Stimulated activated CD4-positive, alpha-beta T cell treated with anti-CD3 and anti-CD28 coated beads, Interleukin-2, amount 100 ng/mL, for 24 hours (primary cell): ENCODE measurements around the gene PRDX5.
A peak's percentile ranks its signal among the peaks of the same experiment; 100 is the strongest.

ENCODE experiments used
- DNase-seq, 2 donors: peaks; one replicate each; pipeline ENCODE4 v3.0.0-alpha.2; 2020

The PRDX5 gene

DNA sequence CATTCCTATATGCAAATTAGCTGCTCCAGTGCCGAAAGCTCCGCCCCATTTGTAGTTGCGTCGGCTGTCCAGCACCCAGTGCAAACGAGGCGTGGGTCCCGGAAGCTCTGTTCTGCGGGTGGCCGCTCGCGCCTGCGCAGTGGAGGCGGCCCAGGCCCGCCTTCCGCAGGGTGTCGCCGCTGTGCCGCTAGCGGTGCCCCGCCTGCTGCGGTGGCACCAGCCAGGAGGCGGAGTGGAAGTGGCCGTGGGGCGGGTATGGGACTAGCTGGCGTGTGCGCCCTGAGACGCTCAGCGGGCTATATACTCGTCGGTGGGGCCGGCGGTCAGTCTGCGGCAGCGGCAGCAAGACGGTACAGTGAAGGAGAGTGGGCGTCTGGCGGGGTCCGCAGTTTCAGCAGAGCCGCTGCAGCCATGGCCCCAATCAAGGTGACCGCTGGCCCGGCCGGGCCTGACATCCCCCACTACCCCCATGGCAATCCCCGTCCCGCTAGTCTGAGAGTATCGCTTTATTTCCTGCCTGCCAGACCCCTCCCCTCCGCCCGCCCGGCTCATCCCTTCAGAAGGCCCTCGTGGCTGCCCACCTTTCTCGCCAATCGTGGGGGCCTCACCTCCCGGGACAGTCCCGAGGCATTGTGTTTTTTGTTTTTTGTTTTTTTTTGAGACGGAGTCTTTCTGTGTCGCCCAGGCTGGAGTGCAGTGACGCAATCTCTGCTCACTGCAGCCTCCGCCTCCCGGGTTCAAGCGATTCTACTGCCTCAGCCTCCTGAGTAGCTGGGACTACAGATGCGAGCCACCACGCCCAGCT lies at the start of gene PRDX5:
TSS of gene PRDX5 (plus strand) at position 161 of the 805 bp plus-strand sequence. CDS start at position 256, 95 bp downstream.
- peak; percentile 93 to 95 for DNase-seq

DNA sequence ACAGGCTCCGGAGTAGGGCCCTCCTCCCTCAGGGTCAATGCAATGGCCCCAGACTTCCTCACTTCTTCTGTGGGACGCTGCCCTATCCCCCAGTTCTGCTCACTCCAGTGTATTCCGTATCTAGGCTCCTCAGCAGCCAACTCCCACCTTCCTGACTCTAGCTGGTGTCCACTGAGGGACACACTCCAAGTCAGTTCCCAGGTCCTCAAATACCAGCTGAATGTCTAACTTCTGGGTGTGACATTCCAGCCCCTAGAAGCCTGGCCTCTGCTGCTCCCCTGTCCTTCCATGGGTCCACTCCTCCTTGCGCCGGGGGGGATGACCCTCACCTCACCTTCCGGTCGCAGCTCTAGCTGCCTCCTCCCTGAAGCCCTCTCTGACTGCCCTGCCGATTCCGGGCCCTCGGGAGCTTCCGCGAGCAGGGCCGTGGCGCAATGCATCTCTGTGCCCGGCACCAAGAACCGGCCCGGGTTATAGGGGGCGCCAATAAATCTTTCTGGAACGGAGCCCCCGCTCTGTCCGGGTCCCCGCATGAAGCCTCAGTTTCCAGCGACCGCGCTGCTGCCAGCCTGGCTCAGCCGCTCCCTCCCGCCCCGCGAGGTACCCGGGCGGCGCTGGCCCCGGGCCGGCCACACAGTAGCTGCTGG lies 48.9 kb upstream of the PRDX5 start:
- DNase-seq: peak; percentile 45 to 65

DNA sequence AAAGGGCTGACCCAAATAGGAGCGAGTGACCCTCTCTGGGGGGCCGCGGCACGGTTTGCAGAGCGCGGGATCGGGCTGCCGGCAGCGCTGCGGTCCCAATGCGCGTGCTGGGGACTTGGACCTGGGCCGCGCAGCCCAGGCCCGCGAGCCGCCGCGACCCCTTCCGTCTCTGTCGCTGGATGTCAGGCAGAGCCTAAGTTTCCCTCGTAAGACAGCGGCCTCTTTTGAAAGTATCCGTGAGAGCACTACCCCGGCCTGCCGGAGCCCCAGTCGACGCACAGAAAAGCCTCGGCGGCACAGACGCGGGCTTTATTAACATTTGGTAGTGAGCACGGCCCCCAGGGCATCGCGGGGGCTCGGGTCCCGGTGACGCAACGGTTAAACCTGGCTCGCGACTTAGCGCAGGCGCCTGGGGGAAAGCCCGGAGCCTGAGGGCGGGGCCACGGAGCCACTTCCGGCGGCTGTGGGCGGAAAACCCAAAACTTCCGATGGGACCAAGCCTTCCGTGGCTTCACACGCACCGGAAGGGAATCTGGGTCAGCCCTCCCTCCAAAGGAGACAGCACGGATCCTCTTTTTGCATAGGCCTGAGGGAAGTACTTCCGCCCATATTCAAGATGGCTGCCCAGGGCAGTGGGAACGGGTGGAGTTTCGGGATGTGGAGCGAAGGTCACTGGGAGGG lies 48.2 kb upstream of the PRDX5 start:
- DNase-seq: peak; percentile 99

DNA sequence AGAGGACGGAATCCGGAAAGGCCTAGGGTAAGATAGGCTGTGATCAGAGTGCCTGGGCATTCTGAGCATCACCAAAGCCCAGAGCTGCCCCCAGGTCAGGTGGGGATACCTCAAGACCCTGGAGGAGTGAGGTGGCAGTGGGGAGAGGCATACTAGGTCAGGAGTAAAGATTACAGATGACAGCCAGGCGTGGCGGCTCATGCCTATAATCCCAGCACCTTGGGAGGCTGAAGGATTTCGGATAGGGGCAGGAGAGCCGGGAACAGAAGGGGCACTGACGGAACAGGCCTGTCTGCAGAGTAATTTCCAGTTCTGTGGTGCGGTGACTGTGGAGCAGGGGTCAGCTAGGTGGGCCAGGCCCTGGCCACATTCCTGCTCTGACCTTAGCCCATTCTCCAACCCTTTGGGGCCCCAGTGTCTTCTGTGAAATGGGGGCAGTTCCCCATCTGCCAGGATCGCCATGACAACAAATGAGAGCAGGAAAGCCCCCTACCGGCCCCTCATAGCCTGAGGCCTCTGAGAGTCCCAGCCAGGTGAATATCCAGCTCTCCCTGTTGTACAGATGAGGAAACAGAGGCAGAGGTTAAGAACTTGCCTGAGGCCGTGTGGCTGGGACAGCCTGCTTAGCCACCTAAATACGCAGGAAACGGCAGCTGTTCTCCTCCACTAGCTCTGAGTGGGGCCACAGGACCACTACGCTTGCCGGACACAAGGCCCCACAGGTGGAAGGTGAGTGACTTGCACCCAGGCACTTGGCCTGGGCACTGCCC lies 42.7 kb upstream of the PRDX5 start:
- no peak for DNase-seq

DNA sequence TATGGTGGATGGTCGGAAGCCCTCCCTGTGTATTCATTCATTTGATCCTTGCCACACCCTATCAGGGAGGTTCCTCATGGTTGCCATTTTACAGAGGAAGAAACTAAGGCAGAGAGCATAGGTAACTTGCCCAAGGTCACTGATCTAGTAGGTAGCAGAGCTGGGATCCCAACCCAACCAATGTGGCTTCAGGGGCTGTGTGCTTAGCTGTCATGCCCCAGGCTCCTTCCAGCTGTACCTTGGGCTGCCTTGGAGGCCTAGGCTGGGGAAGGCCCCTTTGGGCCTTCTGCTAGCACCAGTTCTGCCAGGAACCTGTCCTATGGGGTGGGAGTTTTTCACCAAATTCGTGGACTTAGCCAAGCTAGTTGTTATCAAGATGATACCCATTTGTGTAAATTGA lies 42.1 kb upstream of the PRDX5 start:
- no peak for DNase-seq

DNA sequence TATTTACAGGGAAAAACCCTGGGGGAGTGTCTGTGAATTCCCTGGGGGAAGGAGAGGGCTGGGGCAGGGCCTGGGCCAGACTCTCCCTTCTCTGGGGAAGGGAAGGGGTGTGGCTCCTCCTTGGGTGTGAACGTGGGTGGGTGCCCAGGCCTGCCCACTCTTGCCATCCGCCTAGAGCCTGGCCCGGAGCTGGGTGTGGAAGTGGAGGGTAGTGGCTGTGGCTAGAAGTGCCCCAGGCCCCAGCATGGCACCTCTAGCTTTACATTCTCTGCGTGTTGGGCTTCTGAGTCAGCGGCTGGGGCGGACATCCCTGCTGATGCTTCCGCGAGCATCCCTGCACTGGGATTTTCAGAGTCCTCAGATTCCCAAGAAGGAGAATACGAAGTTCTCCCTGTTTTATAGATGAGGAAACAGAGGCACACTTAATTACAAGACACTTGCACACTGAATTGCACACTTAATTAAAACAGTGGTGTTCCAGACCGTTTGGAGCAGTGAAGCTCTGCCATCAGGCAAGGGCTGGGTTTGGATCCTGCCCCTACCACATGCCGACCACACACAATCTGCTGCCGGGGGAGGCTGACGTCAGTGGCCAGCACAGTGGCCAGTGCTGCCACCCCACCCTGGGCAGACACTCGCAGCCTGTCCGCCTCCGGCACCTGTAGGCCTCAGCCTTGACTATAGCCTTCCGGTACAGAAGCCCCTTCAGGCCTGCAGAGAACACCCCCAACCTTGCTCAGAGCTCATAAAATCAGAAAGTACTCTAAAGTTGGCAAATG lies 41.1 kb upstream of the PRDX5 start:
- DNase-seq: no peak

DNA sequence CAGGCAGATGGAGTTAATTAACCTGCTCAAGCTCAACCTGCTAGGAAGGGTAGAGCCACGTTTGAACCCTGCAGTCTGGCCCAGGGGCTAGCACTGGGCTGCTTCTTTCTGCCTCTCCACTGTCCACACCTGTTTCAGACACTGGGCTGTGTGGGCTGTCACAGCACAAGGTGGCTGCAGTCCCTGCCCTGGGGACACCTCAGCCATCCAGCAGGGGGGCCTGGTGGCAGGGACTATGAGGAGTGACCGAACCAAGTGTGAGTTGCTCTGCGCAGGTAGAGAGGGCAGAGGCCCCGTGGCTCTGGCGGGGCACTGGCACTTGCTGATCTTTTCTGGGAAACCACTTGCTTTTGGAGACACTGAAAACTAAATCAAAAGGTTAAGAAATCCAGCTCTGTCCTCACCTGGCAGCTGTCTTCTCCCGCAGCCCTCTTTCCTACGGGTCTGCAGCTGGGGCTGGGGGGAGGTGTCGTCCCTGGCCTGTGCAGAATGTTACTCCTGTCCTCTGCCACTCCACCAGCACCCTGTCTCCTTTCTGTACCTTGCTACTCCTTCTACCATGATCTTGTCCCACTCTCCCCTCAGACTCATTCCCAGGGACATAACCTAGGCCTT lies 39.2 kb upstream of the PRDX5 start:
- no peak for DNase-seq

DNA sequence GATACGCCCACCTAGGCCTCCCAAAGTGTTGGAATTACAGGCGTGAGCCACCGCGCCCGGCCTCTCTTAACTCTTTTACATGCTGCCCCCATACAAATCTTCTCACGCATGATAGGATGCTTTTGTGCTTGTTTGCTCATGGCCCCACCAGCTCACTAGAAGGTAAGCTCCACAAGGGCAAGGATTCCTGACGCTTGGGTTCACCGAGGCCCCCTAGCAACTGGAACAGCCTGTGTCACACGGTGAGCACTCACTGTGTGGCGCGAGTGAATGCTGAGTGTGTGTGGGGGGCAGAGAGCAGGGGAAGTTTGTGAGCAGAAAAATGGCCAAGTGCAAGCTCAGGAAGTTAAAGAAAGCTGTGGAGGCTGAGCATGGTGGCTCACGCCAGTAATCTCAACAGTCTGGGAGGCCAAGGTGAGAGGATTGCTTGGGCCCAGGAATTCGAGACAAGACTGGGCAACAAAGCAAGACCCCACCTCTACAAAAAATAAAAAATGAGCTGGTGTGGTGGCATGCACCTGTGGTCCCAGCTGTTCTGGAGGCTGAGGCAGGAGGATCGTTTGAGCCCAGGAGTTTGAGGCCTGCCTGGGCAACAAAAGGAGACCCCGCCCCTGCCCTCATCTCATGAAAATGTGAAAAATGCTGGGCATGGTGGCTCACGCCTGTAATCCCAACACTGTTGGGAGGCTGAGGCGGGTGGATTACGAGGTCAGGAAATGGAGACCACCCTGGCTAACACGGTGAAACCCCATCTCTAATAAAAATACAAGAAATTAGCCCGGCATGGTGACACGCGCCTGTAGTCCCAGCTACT lies 35.8 kb upstream of the PRDX5 start:
- no peak for DNase-seq

DNA sequence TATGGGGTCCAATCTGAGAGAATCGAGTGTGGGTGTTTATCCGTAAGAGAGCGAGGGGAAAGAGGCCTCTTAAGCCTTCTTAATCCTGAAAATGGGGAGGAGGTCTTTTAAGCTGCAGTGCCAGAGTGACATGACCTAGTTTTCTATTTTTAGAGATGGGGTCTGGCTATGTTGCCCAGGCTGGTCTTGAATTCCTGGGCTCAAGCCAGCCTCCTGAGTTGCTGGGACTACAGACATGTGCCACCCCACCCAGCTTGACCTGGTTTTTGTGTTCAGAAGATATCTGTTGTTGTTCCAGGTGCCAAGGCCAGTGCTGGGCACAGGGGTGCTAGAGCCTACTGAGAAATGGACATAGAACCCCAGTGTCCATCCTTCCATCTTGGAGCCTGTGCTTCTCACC lies 34.8 kb upstream of the PRDX5 start:
- DNase-seq: no peak

DNA sequence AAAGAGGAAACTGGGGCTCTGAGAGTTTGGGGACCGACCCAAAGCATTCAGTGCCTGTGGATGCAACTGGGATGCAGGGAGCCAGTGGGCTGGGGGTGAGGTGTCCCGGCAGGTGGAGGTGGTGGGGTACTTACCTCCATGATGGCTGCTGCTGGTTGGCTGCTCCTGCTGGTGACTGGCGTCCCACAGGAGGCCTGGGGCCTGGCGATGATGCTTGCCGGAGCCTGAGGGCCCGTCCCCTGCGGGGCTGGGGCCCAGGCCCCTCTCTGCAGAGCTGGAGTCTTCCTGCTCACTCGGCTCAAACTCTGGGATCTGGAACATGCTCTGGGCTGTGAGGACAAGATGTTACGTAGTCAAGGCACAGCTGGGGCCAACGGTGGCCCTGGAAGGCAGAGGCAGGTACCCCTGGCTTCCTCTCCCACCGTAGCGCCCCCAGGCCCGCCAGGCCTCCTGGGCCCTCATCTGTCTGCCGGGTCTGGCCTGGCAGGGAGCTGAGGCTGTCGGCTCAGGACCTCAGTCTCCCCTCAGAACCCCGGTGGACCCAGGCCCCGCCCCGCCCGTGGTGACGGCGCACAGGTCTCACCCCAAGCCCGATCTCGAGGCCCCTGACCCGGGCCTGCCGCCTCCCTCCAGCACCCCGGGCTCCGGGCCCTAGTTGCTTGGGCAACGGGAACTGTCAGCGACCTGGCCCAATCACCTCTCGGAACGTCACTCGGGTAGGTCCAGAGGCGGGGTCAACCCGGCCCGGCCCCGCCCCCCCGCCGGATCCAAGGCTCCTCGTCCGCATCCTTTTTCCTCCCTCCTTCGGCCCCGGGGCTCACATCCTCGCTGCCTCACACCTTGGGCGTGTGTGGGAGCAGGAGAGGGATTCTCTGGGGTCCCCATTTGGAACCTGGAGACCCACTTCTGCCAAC lies 33.6 kb upstream of the PRDX5 start, which contains the start of gene BAD:
TSS of gene BAD (minus strand) at position 618 of the 914 bp plus-strand sequence. CDS start at position 321, 297 bp downstream.
- DNase-seq: peak; percentile 94 to 95

DNA sequence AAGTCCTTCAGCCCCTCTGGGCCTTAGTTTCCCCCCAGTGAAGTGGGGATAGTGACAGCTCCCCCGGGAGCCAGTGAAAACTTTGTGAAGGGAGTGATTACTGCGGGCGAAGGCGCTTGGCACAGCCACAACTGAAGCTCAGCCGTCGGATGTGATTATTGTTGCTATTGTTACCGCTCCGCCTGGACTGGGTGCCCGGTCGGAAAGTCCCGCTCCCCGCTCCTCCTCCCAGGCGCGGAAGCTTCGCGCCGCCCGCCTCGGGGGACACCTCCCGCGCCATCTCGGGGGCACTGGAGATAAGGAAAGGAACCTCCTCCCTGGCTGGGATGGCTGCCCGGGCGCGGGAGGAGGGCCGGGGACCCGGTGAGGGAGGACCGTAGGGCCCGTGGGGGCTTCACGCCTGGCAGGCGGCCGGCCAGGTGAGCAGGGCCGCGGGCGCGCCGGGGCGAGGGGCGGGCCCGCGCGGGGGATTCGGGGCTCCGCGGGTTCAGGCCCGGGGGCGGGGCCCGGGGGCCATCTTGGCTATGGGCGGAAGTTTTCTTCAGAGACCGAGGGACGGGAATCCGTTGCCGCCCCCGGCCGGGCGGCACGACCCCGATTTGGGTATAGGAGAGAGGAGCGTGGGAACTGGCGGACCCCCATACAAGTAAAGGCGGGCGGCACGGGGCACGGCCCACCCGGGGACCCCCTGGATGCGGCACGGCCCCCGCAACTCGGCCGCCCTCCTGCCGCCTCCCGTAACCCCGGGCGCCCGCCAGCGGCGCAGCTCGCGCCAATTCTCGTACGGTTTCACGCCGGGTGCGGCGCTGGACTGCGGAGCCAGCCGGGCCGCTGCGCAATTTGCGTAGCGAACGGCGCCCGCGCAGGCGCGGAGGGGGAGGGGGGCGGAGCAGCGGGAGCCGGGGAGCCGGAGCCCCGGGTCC lies 32.7 kb upstream of the PRDX5 start, which contains the start of gene GPR137:
TSS of gene GPR137 (plus strand) at position 887 of the 923 bp plus-strand sequence. CDS start 677 bp downstream, outside the sequence.
- DNase-seq: peak; percentile 93

DNA sequence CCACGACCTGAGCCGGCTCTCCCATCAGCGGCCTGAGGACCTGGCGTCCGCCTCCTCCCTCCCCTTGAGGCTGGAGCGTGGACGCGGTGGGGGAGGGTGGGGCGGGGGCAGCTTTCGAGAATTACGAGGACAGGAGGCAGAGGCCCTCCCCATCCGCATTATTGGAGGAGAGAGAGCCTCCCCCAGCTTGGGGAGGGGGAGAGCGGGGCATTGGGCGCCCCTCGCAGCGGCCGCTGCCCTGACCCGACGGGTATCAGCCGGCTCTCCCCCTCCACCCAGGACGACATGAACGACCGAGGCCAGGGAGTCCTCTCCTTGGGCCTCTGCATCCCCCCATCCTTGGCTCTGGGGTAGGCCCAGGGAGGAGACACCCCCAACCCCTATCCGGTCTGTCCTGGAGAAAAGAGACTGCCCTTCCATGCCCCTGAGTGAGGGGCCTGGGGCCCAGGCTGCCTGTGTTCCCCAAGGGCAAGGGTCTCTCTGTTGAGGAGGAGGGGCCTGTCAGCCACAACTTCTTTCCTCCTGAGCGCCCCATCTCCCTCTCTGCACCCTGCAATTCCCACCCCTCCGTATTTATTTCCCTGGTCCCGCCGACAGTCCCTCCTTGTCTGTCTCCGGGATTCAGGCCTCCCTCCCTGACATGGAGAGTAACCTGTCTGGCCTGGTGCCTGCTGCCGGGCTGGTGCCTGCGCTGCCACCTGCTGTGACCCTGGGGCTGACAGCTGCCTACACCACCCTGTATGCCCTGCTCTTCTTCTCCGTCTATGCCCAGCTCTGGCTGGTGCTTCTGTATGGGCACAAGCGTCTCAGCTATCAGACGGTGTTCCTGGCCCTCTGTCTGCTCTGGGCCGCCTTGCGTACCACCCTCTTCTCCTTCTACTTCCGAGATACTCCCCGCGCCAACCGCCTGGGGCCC lies 31.8 kb upstream of the PRDX5 start:
- no peak for DNase-seq

DNA sequence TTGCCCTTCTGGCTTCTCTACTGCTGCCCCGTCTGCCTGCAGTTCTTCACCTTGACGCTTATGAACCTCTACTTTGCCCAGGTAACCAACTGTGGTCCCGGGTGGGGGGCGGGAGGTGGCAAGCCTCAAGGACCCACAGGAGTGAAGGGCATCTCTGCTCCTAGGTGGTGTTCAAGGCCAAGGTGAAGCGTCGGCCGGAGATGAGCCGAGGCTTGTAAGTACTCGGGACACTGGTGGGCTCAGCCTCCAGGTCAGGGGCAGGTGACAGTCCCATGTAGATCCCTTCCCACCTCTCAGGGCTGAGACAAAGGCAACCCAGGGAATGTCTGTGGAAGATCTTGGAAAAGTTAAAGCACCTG lies 31.1 kb upstream of the PRDX5 start:
- DNase-seq: no peak

DNA sequence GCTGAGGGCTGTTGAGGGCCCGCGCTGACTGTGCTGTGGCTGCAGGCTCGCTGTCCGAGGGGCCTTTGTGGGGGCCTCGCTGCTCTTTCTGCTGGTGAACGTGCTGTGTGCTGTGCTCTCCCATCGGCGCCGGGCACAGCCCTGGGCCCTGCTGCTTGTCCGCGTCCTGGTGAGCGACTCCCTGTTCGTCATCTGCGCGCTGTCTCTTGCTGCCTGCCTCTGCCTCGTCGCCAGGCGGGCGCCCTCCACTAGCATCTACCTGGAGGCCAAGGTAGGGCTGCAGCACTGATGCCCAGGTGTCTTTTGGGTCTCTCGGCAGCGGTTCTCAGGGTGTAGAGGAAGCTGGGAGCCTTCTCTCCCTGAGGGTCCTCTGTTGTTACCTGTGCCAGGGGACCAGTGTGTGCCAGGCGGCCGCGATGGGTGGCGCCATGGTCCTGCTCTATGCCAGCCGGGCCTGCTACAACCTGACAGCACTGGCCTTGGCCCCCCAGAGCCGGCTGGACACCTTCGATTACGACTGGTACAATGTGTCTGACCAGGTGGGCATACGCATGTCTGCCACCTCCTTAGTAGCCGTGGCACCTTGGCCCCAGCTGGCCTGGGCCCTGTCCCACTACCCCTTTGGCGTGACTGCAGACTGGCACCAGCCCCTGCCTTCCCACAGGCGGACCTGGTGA lies 30.1 kb upstream of the PRDX5 start:
- DNase-seq: no peak

DNA sequence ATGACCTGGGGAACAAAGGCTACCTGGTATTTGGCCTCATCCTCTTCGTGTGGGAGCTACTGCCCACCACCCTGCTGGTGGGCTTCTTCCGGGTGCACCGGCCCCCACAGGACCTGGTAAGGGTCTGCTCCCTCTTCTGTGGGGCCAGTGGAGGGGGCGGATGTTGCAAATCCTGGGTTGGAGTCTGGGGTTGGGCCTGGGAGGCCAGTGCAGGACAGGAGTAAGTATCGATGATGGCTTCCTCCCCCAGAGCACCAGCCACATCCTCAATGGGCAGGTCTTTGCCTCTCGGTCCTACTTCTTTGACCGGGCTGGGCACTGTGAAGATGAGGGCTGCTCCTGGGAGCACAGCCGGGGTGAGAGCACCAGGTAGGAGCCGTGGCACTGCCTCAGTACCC lies 29.6 kb upstream of the PRDX5 start:
- DNase-seq: no peak

DNA sequence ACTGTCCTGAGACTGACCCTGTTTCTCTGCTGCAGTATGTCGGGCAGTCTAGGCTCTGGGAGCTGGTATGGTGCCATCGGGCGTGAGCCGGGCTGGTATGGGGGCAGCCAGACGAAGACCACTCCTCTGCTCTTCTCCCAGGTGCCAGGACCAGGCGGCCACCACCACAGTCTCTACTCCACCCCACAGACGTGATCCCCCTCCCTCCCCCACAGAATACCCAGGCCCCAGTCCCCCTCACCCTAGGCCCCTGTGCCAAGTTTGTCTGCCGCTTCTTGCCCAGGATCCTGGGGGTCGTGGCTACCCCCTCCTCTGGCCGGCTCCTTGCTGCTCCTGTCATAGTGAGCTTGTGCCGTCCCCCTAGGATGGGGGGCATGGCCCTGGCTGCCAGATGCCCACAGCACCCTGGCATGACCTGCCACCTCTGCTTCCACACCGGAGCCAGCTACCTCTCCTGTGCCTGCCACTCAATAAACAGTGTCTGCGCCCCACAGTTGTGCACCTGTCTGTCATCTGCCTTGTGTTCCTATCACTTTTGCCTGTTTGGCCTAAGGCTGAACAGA lies 28.8 kb upstream of the PRDX5 start:
- no peak for DNase-seq
